ENCODE results near the gene IAPP.
"Not testable (repeated sequence)": the region's sequence is repeated elsewhere in the genome, so short reads cannot be mapped to it uniquely, and the experiment has no call there.

Gene IAPP

GRCh38 chr12:21370845-21371449 is 1.8 kb upstream of the IAPP start:
- no peak for DNase-seq (ENCODE audit: extremely low read depth in 1 of 2, low read depth in 1 of 2)

GRCh38 chr12:21379218-21379617 is 6.5 kb downstream of the IAPP start:
- no peak for DNase-seq (ENCODE audit: extremely low read depth in 1 of 2, low read depth in 1 of 2)

GRCh38 chr12:21381320-21381719 is 8.6 kb downstream of the IAPP start:
- DNase-seq (ENCODE audit: extremely low read depth in 1 of 2, low read depth in 1 of 2), result not testable (repeated sequence)

- DNase-seq (ENCODE audit: extremely low read depth in 1 of 2, low read depth in 1 of 2), result no peak
Observed at GRCh38 chr12:21384261-21384660, 11.6 kb downstream of the IAPP start.

- no peak for DNase-seq (ENCODE audit: extremely low read depth in 1 of 2, low read depth in 1 of 2)
Observed at GRCh38 chr12:21387174-21387573, 14.5 kb downstream of the IAPP start.

GRCh38 chr12:21392384-21392783 is 19.7 kb downstream of the IAPP start:
- DNase-seq (ENCODE audit: extremely low read depth in 1 of 2, low read depth in 1 of 2), result no peak

GRCh38 chr12:21394828-21395626 is 22.3 kb downstream of the IAPP start:
- not testable (repeated sequence) for DNase-seq (ENCODE audit: extremely low read depth in 1 of 2, low read depth in 1 of 2)

- DNase-seq (ENCODE audit: extremely low read depth in 1 of 2, low read depth in 1 of 2), result no peak
Observed at GRCh38 chr12:21413369-21414277, 40.9 kb downstream of the IAPP start.

GRCh38 chr12:21416511-21417121 is 43.9 kb downstream of the IAPP start:
- no peak for DNase-seq (ENCODE audit: extremely low read depth in 1 of 2, low read depth in 1 of 2)

GRCh38 chr12:21418398-21418797 is 45.7 kb downstream of the IAPP start:
- not testable (repeated sequence) for DNase-seq (ENCODE audit: extremely low read depth in 1 of 2, low read depth in 1 of 2)

- not testable (repeated sequence) for DNase-seq (ENCODE audit: extremely low read depth in 1 of 2, low read depth in 1 of 2)
Observed at GRCh38 chr12:21419009-21419699, 46.5 kb downstream of the IAPP start.

- no peak for DNase-seq (ENCODE audit: extremely low read depth in 1 of 2, low read depth in 1 of 2)
Observed at GRCh38 chr12:21428241-21428640, 55.5 kb downstream of the IAPP start.

All from stimulated activated CD8-positive, alpha-beta memory T cell treated with anti-CD3 and anti-CD28 coated beads, Interleukin-7, amount 100 ng/mL, for 48 hours (primary cell).